Smooth muscle cell (in vitro differentiated cells): ENCODE results near the gene ADTRP. TPM values are rescaled to one million over a fixed set of nuclear protein-coding genes. Genes with fewer than 3 reads are reported as not detected.

Experiments
- DNase-seq: peaks from one replicate; lab custom pipeline; 2025; ENCODE audit not compliant: unreplicated experiment; lab: John Stamatoyannopoulos, UW
- H2AFZ ChIP-seq: fragments of 200-600 bp; sonication (generic); 2 replicates; pipeline ENCODE4 v1.6.0; 2016; ENCODE audit warnings: antibody characterized with exemption, low read depth, mild to moderate bottlenecking
- H3F3A ChIP-seq: fragments of 200-600 bp; sonication (generic); 2 replicates; pipeline ENCODE4 v1.6.0; 2017; ENCODE audit warnings: antibody characterized with exemption, low read depth
- H3K27ac ChIP-seq: fragments of 200-600 bp; sonication (generic); 2 replicates; pipeline ENCODE4 v1.5.1; 2016; ENCODE audit warnings: low read depth, mild to moderate bottlenecking
- H3K27me3 ChIP-seq: fragments of 200-600 bp; sonication (generic); 2 replicates; pipeline ENCODE4 v1.6.1; 2016; ENCODE audit warnings: low read depth, mild to moderate bottlenecking
- H3K36me3 ChIP-seq: fragments of 200-600 bp; sonication (generic); 2 replicates; pipeline ENCODE4 v1.5.1; 2016; ENCODE audit warnings: low read depth
- H3K4me1 ChIP-seq: fragments of 200-600 bp; sonication (generic); 2 replicates; pipeline ENCODE4 v1.5.1; 2016; ENCODE audit warnings: low read depth
- H3K4me2 ChIP-seq: fragments of 200-600 bp; sonication (generic); 2 replicates; pipeline ENCODE4 v1.6.0; 2016; ENCODE audit warnings: mild to moderate bottlenecking
- H3K4me3 ChIP-seq: fragments of 200-600 bp; sonication (generic); 2 replicates; pipeline ENCODE4 v1.5.1; 2016; ENCODE audit warnings: mild to moderate bottlenecking
- H3K79me2 ChIP-seq: fragments of 200-600 bp; sonication (generic); 2 replicates; pipeline ENCODE4 v1.6.0; 2016; ENCODE audit warnings: low read depth, mild to moderate bottlenecking
- H3K9ac ChIP-seq: fragments of 200-600 bp; sonication (generic); 2 replicates; pipeline ENCODE4 v1.6.0; 2016; ENCODE audit warnings: low read depth
- H3K9me3 ChIP-seq: fragments of 200-600 bp; sonication (generic); replicated peaks from 2 replicates; pipeline ENCODE4 v1.5.1; 2016; ENCODE audit warnings: low read depth
- H4K20me1 ChIP-seq: fragments of 200-600 bp; sonication (generic); 2 replicates; pipeline ENCODE4 v1.6.0; 2016; ENCODE audit warnings: low read depth
- CTCF ChIP-seq: fragments of 200-600 bp; sonication (generic); IDR thresholded peaks from 2 replicates; pipeline ENCODE4 v1.5.1; 2017; ENCODE audit warnings: borderline replicate concordance, mild to moderate bottlenecking, antibody characterized with exemption; ENCODE audit not compliant: insufficient read depth, poor library complexity, severe bottlenecking
- WGBS: methylation state at CpG from one replicate; pipeline ENCODE4 v1.1.7; 2016; ENCODE audit warnings: low lambda C conversion rate; 5-methylcytosine and 5-hydroxymethylcytosine counted together
- polyA plus RNA-seq: library from polyadenylated mRNA; unstranded; fragments of >200 nt; fragmentation: Nextera tagmentation; extraction: Ambion mirVana; gene quantifications from 2 replicates; pipeline ENCODE4 v1.2.1, GENCODE V29; 2016
- total RNA-seq: library from RNA; depleted of rRNA; stranded (reverse); fragments of >200 nt; gene quantifications from 2 replicates; pipeline ENCODE4 v1.2.3, GENCODE V29; 2014

ADTRP gene
- total and polyA plus RNA-seq, 2 experiments from 2014 or later, result 0.67 to 1.1 TPM

GRCh38 chr6:11784341-11784740, 5.7 kb upstream of the ADTRP start:
- Histone ChIP-seq H3F3A (no peaks in the 10 kb centered on the region), H3K79me2 (no peaks in the 10 kb centered on the region), H3K9me3 (no peaks in the 10 kb centered on the region), H3K9ac (no peak overlapping the region), H2AFZ (no peak overlapping the region), H3K4me3 (no peak overlapping the region), H3K4me1 (peaks cover 6% of the 10 kb centered on the region), H3K27me3 (no peaks in the 10 kb centered on the region), H3K4me2 (no peak overlapping the region), H4K20me1 (no peaks in the 10 kb centered on the region), H3K36me3 (no peaks in the 10 kb centered on the region), H3K27ac (no peak overlapping the region)
- no peak for TF ChIP-seq CTCF
- no peak for DNase-seq
- WGBS, result 79% methylated on average over 7 of the region's 7 CpGs

DNA sequence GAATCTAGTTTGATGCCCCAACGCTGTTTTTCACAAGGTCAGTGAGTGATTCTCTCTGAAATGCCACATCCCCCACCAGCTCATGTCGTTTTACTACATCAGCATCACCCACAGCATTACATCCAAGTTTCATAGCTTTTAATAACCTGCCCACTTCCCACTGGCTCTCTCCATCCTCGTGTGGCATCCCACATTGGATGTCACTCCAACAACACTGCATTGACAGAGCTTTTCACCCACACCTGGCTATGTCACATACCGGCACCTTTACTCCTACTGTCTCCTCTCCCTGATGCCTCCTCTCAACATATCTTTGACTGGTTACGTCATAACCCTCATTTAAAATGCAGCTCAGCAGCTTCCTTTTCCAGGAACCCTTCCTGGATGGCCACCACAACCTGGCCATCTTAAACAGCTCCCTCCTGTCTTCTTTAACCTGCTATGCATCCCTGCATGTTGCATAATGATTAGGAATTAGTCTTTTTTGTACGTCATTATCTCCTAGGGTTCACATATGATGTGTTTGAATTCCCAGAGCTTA, 5.0 kb upstream of the ADTRP start:
- no peaks in the 10 kb centered on the region for H4K20me1 ChIP-seq
- no peak for TF ChIP-seq CTCF
- peaks cover 14% of the 10 kb centered on the region for H3K4me1 ChIP-seq
- H2AFZ ChIP-seq, result no peak overlapping the region
- DNase-seq, result no peak
- H3K79me2 ChIP-seq, result no peaks in the 10 kb centered on the region
- H3K27ac ChIP-seq, result no peak overlapping the region
- H3F3A ChIP-seq, result peaks cover 6% of the 10 kb centered on the region
- no peaks in the 10 kb centered on the region for H3K36me3 ChIP-seq
- H3K4me3 ChIP-seq, result no peak overlapping the region
- no peaks in the 10 kb centered on the region for H3K27me3 ChIP-seq
- H3K9ac ChIP-seq, result no peak overlapping the region
- H3K9me3 ChIP-seq, result no peaks in the 10 kb centered on the region
- 87% methylated on average over 6 of the region's 6 CpGs for WGBS
- H3K4me2 ChIP-seq, result no peak overlapping the region

DNA sequence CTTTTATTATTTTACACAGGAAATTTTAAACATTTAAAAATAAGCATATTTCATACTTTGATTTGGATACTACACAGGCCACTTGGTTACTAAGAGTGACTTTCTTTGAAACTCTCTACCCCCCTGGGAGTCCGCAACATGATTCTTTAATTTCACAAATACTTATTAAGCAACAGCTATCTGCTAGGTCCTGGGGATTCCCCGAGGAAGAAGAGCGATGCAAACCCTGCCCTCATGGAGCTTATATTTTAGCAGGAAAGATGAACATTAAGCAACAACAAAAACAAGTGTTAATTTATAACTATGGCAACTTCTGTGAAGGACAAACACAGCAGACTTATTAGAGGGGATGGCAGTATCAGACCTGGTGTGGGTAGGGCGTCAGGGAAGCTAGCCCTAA, 3.9 kb upstream of the ADTRP start:
- TF ChIP-seq CTCF, result no peak

GRCh38 chr6:11780097-11780428, 1.5 kb upstream of the ADTRP start:
- 62% methylated on average over 2 of the region's 2 CpGs for WGBS
- Histone ChIP-seq H3K9ac (no peak overlapping the region), H4K20me1 (no peaks in the 10 kb centered on the region), H2AFZ (no peak overlapping the region), H3K4me3 (no peak overlapping the region), H3K36me3 (no peaks in the 10 kb centered on the region), H3K79me2 (no peaks in the 10 kb centered on the region), H3K4me1 (peaks cover 23% of the 10 kb centered on the region), H3F3A (peaks cover 8% of the 10 kb centered on the region), H3K4me2 (no peak overlapping the region), H3K27ac (no peak overlapping the region), H3K9me3 (no peaks in the 10 kb centered on the region), H3K27me3 (no peaks in the 10 kb centered on the region)
- TF ChIP-seq CTCF, result no peak
- no peak for DNase-seq

More for the DNA sequence above, 3.9 kb upstream of the ADTRP start:
- Histone ChIP-seq H3K9ac (no peak overlapping the region), H3K9me3 (no peaks in the 10 kb centered on the region), H3K79me2 (no peaks in the 10 kb centered on the region), H3K36me3 (no peaks in the 10 kb centered on the region), H3K27me3 (no peaks in the 10 kb centered on the region), H4K20me1 (no peaks in the 10 kb centered on the region), H3K4me2 (no peak overlapping the region), H2AFZ (no peak overlapping the region), H3K27ac (no peak overlapping the region), H3K4me1 (peaks cover 23% of the 10 kb centered on the region), H3F3A (peaks cover 8% of the 10 kb centered on the region), H3K4me3 (no peak overlapping the region)
- 98% methylated on average over 4 of the region's 4 CpGs for WGBS
- DNase-seq, result no peak
